CD4-positive, CD25-positive, alpha-beta regulatory T cell (primary cell): Measurements from ENCODE around the gene AGXT2. TPM values are rescaled to one million over a fixed set of nuclear protein-coding genes. Genes with fewer than 3 reads are reported as not detected.

ENCODE experiments used
- ATAC-seq, 2 donors: fragments of 150-1000 bp; cut with Tn5 transposase; one replicate each; pipeline ENCODE4 v1.10.0; 2021; ENCODE audit warnings: low read depth in 2 of 2, moderate number of reproducible peaks in 2 of 2, moderate library complexity in 1 of 2
- DNase-seq, 3 donors: peaks; one replicate each; pipeline versions ENCODE4 v3.0.0 to v3.0.0-alpha.2; 2012 to 2022; ENCODE audit warnings: mixed read lengths in 1 of 3
- H3K27ac ChIP-seq: one replicate; pipeline ENCODE4 v1.7.0; 2013; ENCODE audit warnings: mild to moderate bottlenecking, low read length; ENCODE audit not compliant: insufficient read depth, poor library complexity, severe bottlenecking
- H3K27me3 ChIP-seq: one replicate; pipeline ENCODE4 v1.7.0; 2013; ENCODE audit warnings: low read length; ENCODE audit not compliant: control insufficient read depth, insufficient read depth
- H3K36me3 ChIP-seq: one replicate; pipeline ENCODE4 v1.7.0; 2013; ENCODE audit warnings: mild to moderate bottlenecking, low read length, moderate library complexity; ENCODE audit not compliant: control insufficient read depth, insufficient read depth
- H3K4me1 ChIP-seq: 2 replicates; pipeline ENCODE4 v1.7.0; 2013; ENCODE audit warnings: mild to moderate bottlenecking, low read length; ENCODE audit not compliant: insufficient read depth, control insufficient read depth, poor library complexity, severe bottlenecking
- H3K4me3 ChIP-seq: one replicate; pipeline ENCODE4 v1.7.0; 2013; ENCODE audit warnings: low read depth, mild to moderate bottlenecking, low read length, moderate library complexity
- H3K9me3 ChIP-seq, 2 experiments: 1 replicate in 1 of 2; 2 replicates in 1 of 2; pipeline ENCODE4 v1.7.0; 2013; ENCODE audit warnings: low read length in 2 of 2, mild to moderate bottlenecking in 1 of 2, moderate library complexity in 1 of 2; ENCODE audit not compliant: control insufficient read depth in 2 of 2
- H3K27ac Mint-ChIP-seq, 3 donors: one replicate each; pipeline ENCODE4 v1.8.0; 2020 to 2022; ENCODE audit warnings: mild to moderate bottlenecking in 3 of 3, mixed read lengths in 3 of 3, moderate library complexity in 2 of 3
- H3K27me3 Mint-ChIP-seq: one replicate; pipeline ENCODE4 v1.8.0; 2022; ENCODE audit warnings: mild to moderate bottlenecking, mixed read lengths
- H3K36me3 Mint-ChIP-seq: one replicate; pipeline ENCODE4 v1.8.0; 2020; ENCODE audit warnings: mixed read lengths
- H3K4me1 Mint-ChIP-seq, 4 donors: one replicate each; pipeline ENCODE4 v1.8.0; 2020 to 2022; ENCODE audit warnings: mixed read lengths in 4 of 4, mild to moderate bottlenecking in 1 of 4
- H3K4me3 Mint-ChIP-seq, 4 donors: one replicate each; pipeline ENCODE4 v1.8.0; 2020 to 2022; ENCODE audit warnings: mild to moderate bottlenecking in 4 of 4, mixed read lengths in 4 of 4, moderate library complexity in 3 of 4
- H3K9me3 Mint-ChIP-seq, 7 donors: one replicate each; pipeline ENCODE4 v1.8.0; 2020 to 2022; ENCODE audit warnings: mixed read lengths in 7 of 7, mild to moderate bottlenecking in 3 of 7, moderate library complexity in 2 of 7
- polyA plus RNA-seq, 4 donors: library from polyadenylated mRNA; unstranded; fragments of 300-500 nt; fragmentation: Illumina TruSeq; gene quantifications; one replicate each; pipeline ENCODE4 v1.2.3, GENCODE V29; 2021
- total RNA-seq: library from RNA; stranded (reverse); gene quantifications from one replicate; pipeline ENCODE4 v1.2.3, GENCODE V29; 2022

The AGXT2 gene
- total RNA-seq (not detected), polyA plus RNA-seq (not detected)

GRCh38 chr5:35047785-35048404 lies at the start of gene AGXT2:
Gene AGXT2 (minus strand): TSS chr5:35047949. CDS start chr5:35047892, 57 bp downstream.
- no peaks in the 10 kb centered on the region for H3K4me1 ChIP-seq
- no peak within 1 kb of the TSS for H3K4me3 ChIP-seq
- Mint-ChIP-seq H3K4me1 (no peaks in the 10 kb centered on the region), H3K36me3 (no peaks in the 10 kb centered on the region), H3K27ac (no peak within 1 kb of the TSS), H3K4me3 (no peak within 1 kb of the TSS), H3K27me3 (peaks cover 11% of the 10 kb centered on the region), H3K9me3 (peaks cover 0 to 2% (median 0%) of the 10 kb centered on the region in 7 donors)
- H3K9me3 ChIP-seq = no peaks in the 10 kb centered on the region
- ATAC-seq (no peak), DNase-seq (no peak)
- H3K36me3 ChIP-seq = no peaks in the 10 kb centered on the region
- H3K27ac ChIP-seq = no peak within 1 kb of the TSS
- no peaks in the 10 kb centered on the region for H3K27me3 ChIP-seq

- Histone ChIP-seq H3K9me3 (no peaks in the 10 kb centered on the region), H3K4me3 (no peak overlapping the region), H3K36me3 (no peaks in the 10 kb centered on the region), H3K4me1 (no peaks in the 10 kb centered on the region), H3K27me3 (no peaks in the 10 kb centered on the region), H3K27ac (no peak overlapping the region)
- H3K9me3 Mint-ChIP-seq = peaks cover 0 to 1% (median 0%) of the 10 kb centered on the region in 7 donors
- H3K36me3 Mint-ChIP-seq = no peaks in the 10 kb centered on the region
- no peaks in the 10 kb centered on the region for H3K4me1 Mint-ChIP-seq
- H3K4me3 Mint-ChIP-seq = no peak overlapping the region
- H3K27ac Mint-ChIP-seq = no peak overlapping the region
- no peak for ATAC-seq
- H3K27me3 Mint-ChIP-seq = peaks cover 17% of the 10 kb centered on the region
- no peak for DNase-seq
Observed at GRCh38 chr5:35096932-35097331, 49.2 kb upstream of the AGXT2 start.

GRCh38 chr5:35096216-35096615 lies 48.5 kb upstream of the AGXT2 start:
- Histone ChIP-seq H3K4me1 (no peaks in the 10 kb centered on the region), H3K36me3 (no peaks in the 10 kb centered on the region), H3K27me3 (no peaks in the 10 kb centered on the region), H3K4me3 (no peak overlapping the region), H3K9me3 (no peaks in the 10 kb centered on the region), H3K27ac (no peak overlapping the region)
- no peaks in the 10 kb centered on the region for H3K4me1 Mint-ChIP-seq
- H3K27me3 Mint-ChIP-seq = peaks cover 17% of the 10 kb centered on the region
- ATAC-seq (no peak), DNase-seq (no peak)
- H3K4me3 Mint-ChIP-seq = no peak overlapping the region
- no peaks in the 10 kb centered on the region for H3K36me3 Mint-ChIP-seq
- peaks cover 0 to 1% (median 0%) of the 10 kb centered on the region in 7 donors for H3K9me3 Mint-ChIP-seq
- H3K27ac Mint-ChIP-seq = no peak overlapping the region

GRCh38 chr5:35095366-35095765 lies 47.6 kb upstream of the AGXT2 start:
- no peak for ATAC-seq
- Histone ChIP-seq H3K27ac (no peak overlapping the region), H3K9me3 (no peaks in the 10 kb centered on the region), H3K4me1 (no peaks in the 10 kb centered on the region), H3K4me3 (no peak overlapping the region), H3K36me3 (no peaks in the 10 kb centered on the region), H3K27me3 (no peaks in the 10 kb centered on the region)
- Mint-ChIP-seq H3K27me3 (peaks cover 17% of the 10 kb centered on the region), H3K4me1 (no peaks in the 10 kb centered on the region), H3K4me3 (no peak overlapping the region), H3K36me3 (no peaks in the 10 kb centered on the region), H3K27ac (no peak overlapping the region), H3K9me3 (peaks cover 0 to 1% (median 0%) of the 10 kb centered on the region in 7 donors)
- DNase-seq = no peak

GRCh38 chr5:35094948-35095347 lies 47.2 kb upstream of the AGXT2 start:
- H3K4me3 ChIP-seq = no peak overlapping the region
- no peak overlapping the region for H3K27ac Mint-ChIP-seq
- no peaks in the 10 kb centered on the region for H3K36me3 ChIP-seq
- H3K9me3 Mint-ChIP-seq = peaks cover 0 to 1% (median 0%) of the 10 kb centered on the region in 7 donors
- H3K4me1 ChIP-seq = no peaks in the 10 kb centered on the region
- H3K27ac ChIP-seq = no peak overlapping the region
- H3K9me3 ChIP-seq = no peaks in the 10 kb centered on the region
- H3K27me3 ChIP-seq = no peaks in the 10 kb centered on the region
- ATAC-seq = no peak
- DNase-seq = no peak
- H3K36me3 Mint-ChIP-seq = no peaks in the 10 kb centered on the region
- no peak overlapping the region for H3K4me3 Mint-ChIP-seq
- H3K4me1 Mint-ChIP-seq = no peaks in the 10 kb centered on the region
- peaks cover 17% of the 10 kb centered on the region for H3K27me3 Mint-ChIP-seq

GRCh38 chr5:35092703-35093102 lies 45.0 kb upstream of the AGXT2 start:
- no peak overlapping the region for H3K27ac ChIP-seq
- H3K36me3 ChIP-seq = no peaks in the 10 kb centered on the region
- H3K4me3 ChIP-seq = no peak overlapping the region
- no peaks in the 10 kb centered on the region for H3K27me3 ChIP-seq
- Mint-ChIP-seq H3K27ac (no peak overlapping the region), H3K4me3 (no peak overlapping the region), H3K4me1 (no peaks in the 10 kb centered on the region), H3K9me3 (peaks cover 0 to 1% (median 0%) of the 10 kb centered on the region in 7 donors), H3K27me3 (peaks cover 17% of the 10 kb centered on the region), H3K36me3 (no peaks in the 10 kb centered on the region)
- H3K4me1 ChIP-seq = no peaks in the 10 kb centered on the region
- DNase-seq (no peak), ATAC-seq (no peak)
- H3K9me3 ChIP-seq = no peaks in the 10 kb centered on the region

- no peak overlapping the region for H3K27ac ChIP-seq
- peaks cover 15% of the 10 kb centered on the region for H3K27me3 Mint-ChIP-seq
- ATAC-seq (no peak), DNase-seq (no peak)
- H3K36me3 Mint-ChIP-seq = no peaks in the 10 kb centered on the region
- H3K9me3 ChIP-seq = no peaks in the 10 kb centered on the region
- H3K36me3 ChIP-seq = no peaks in the 10 kb centered on the region
- no peaks in the 10 kb centered on the region for H3K4me1 ChIP-seq
- no peaks in the 10 kb centered on the region for H3K27me3 ChIP-seq
- H3K4me3 ChIP-seq = no peak overlapping the region
- peaks cover 0 to 1% (median 0%) of the 10 kb centered on the region in 7 donors for H3K9me3 Mint-ChIP-seq
- no peak overlapping the region for H3K27ac Mint-ChIP-seq
- no peak overlapping the region for H3K4me3 Mint-ChIP-seq
- H3K4me1 Mint-ChIP-seq = no peaks in the 10 kb centered on the region
Observed at GRCh38 chr5:35091704-35092103, 44.0 kb upstream of the AGXT2 start.
